ENCODE results near the gene LPCAT1. TPM values are rescaled to one million over a fixed set of nuclear protein-coding genes. Genes with fewer than 3 reads are reported as not detected.

The LPCAT1 gene
- total RNA-seq, 1 donor from 2014 or later: 269 TPM

- DNase-seq (no peak), ATAC-seq (ENCODE audit: low read depth) (no peak)
- Mint-ChIP-seq H3K4me3 (no peak overlapping the region), H3K4me1 (no peaks in the 10 kb centered on the region), H3K9me3 (no peaks in the 10 kb centered on the region), H3K27ac (no peak overlapping the region), H3K27me3 (no peaks in the 10 kb centered on the region), H3K36me3 (ENCODE audit: low read depth) (no peaks in the 10 kb centered on the region)
- CTCF ChIA-PET: no interaction called here
- POLR2A ChIA-PET: interaction anchor here (0.7 kb wide), 1 partner anchor 33 kb away, joined by 3 read pairs; no protein-coding TSS in a partner anchor
- intact Hi-C loops (cut with micrococcal nuclease): no loop called here
- no peak for TF ChIP-seq CTCF (IDR thresholded peaks at IDR 0.05)
These were observed 105.4 kb downstream of the LPCAT1 start for GRCh38 chr5:1418238-1418920.

DNA sequence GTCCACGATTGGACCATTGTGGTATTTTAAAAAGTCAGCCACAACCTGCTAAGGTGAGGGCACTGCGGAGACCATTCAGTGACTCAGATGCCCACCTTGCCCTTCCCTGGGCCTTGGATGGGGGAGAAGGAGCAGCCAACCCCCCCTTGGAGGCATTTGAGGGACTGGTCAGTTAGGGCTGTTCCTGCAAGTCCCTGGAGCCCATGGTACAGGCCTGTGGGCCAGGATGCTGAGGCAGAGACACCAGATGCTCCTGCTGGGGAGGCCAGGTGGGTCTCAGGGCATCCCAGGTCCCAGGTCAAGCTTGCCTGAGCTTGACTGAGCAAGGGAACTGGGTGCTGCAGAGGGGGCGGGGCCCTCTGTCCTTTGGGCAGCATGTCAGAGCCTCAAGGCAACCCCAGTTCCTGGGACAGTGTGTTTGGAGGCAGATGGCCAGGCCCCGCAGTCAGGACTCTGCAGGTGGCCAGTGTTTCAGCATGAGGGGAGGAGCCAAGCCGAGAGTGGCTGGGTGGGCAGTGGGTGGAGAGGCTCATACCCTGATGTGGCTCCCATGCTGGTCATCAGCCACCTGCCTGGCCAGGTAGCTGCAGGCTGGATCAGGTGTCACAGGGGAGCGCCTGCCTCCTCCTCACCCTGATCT lies 106.1 kb downstream of the LPCAT1 start:
- no peak for TF ChIP-seq CTCF (IDR thresholded peaks at IDR 0.05)
- Mint-ChIP-seq H3K4me1 (no peaks in the 10 kb centered on the region), H3K27me3 (no peaks in the 10 kb centered on the region), H3K9me3 (no peaks in the 10 kb centered on the region), H3K27ac (no peak overlapping the region), H3K36me3 (ENCODE audit: low read depth) (no peaks in the 10 kb centered on the region), H3K4me3 (no peak overlapping the region)
- ATAC-seq (ENCODE audit: low read depth): no peak
- CTCF ChIA-PET: no interaction called here
- POLR2A ChIA-PET: no interaction called here
- DNase-seq: no peak
- intact Hi-C loops (cut with micrococcal nuclease): no loop called here

GRCh38 chr5:1416856-1417469 lies 106.8 kb downstream of the LPCAT1 start:
- ChIA-PET POLR2A (no interaction called here), CTCF (no interaction called here)
- intact Hi-C loops (cut with micrococcal nuclease): no loop called here
- Mint-ChIP-seq H3K27ac (no peak overlapping the region), H3K27me3 (no peaks in the 10 kb centered on the region), H3K4me1 (peaks cover 3% of the 10 kb centered on the region), H3K9me3 (no peaks in the 10 kb centered on the region), H3K36me3 (ENCODE audit: low read depth) (no peaks in the 10 kb centered on the region), H3K4me3 (no peak overlapping the region)
- DNase-seq (no peak), ATAC-seq (ENCODE audit: low read depth) (no peak)
- no peak for TF ChIP-seq CTCF (IDR thresholded peaks at IDR 0.05)

DNA sequence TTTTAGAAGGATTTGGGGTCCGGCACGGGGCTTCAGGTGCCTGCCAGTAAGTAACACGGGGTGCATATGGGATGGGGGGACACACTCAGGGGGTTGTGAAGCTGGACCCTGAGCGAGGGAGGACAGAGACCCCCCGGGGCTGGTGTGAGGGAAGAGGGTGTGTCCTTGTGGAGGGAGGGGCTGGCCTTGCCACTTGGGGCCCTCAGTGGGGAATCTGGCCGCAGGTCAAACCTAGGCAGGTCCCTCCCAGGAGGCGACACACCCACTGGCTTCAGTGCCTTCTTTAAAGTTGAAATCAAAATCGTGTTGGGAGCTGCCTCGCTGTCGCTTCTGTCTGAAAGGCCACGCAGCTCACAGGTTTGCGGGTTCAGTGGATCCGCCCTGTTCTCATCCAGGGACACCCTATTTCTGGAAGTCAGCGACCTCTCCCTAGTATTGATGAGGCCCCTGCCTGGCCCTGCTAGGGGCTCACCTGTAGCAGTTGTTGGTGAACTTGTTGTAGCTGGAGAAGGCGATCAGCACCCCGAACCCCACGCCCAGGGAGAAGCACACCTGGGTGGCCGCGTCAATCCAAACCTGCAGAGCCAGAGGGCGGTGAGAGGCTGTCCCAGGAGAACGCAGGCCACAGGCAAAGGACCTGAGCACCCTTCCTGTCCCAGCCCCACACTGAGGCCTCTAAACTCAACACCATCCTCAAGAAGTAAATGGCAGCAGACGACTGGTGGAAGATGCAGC lies 108.0 kb downstream of the LPCAT1 start:
- H3K4me3 Mint-ChIP-seq: no peak overlapping the region
- no peaks in the 10 kb centered on the region for H3K9me3 Mint-ChIP-seq
- H3K27me3 Mint-ChIP-seq: peaks cover 1% of the 10 kb centered on the region
- ATAC-seq (ENCODE audit: low read depth): no peak
- ChIA-PET POLR2A (no interaction called here), CTCF (no interaction called here)
- no peaks in the 10 kb centered on the region for H3K36me3 Mint-ChIP-seq (ENCODE audit: low read depth)
- no peak overlapping the region for H3K27ac Mint-ChIP-seq
- no peak for TF ChIP-seq CTCF (IDR thresholded peaks at IDR 0.05)
- intact Hi-C loops (cut with micrococcal nuclease): no loop called here
- DNase-seq: no peak
- H3K4me1 Mint-ChIP-seq: peaks cover 5% of the 10 kb centered on the region

GRCh38 chr5:1415059-1415425 lies 108.7 kb downstream of the LPCAT1 start:
- ChIA-PET CTCF (no interaction called here), POLR2A (no interaction called here)
- Mint-ChIP-seq H3K27me3 (peaks cover 3% of the 10 kb centered on the region), H3K36me3 (ENCODE audit: low read depth) (no peaks in the 10 kb centered on the region), H3K27ac (no peak overlapping the region), H3K4me1 (peaks cover 5% of the 10 kb centered on the region), H3K4me3 (no peak overlapping the region), H3K9me3 (no peaks in the 10 kb centered on the region)
- no peak for ATAC-seq (ENCODE audit: low read depth)
- TF ChIP-seq CTCF (IDR thresholded peaks at IDR 0.05): no peak
- intact Hi-C loops (cut with micrococcal nuclease): no loop called here
- no peak for DNase-seq
